HG03196 (cell line): ENCODE measurements around the gene CUL7.
A peak's percentile ranks its signal among the peaks of the same experiment; 100 is the strongest.
"Not testable (repeated sequence)": the region's sequence is repeated elsewhere in the genome, so short reads cannot be mapped to it uniquely, and the experiment has no call there.

ENCODE experiments used
- ATAC-seq: cut with Tn5 transposase; IDR thresholded peaks from one replicate; pipeline ENCODE4 v1.9.1; 2021; ENCODE audit not compliant: unreplicated experiment

The CUL7 gene

GRCh38 chr6:43050981-43051380 lies 2.7 kb downstream of the CUL7 start:
- ATAC-seq = no peak

- no peak for ATAC-seq
Measured at GRCh38 chr6:43047998-43048397, 5.7 kb downstream of the CUL7 start.

- no peak for ATAC-seq
Measured at GRCh38 chr6:43045371-43045930, 8.2 kb downstream of the CUL7 start.

GRCh38 chr6:43043310-43043709 lies 10.3 kb downstream of the CUL7 start:
- ATAC-seq = no peak

GRCh38 chr6:43041475-43041874 lies 12.2 kb downstream of the CUL7 start:
- ATAC-seq = not testable (repeated sequence)

- ATAC-seq = no peak
Measured at GRCh38 chr6:43040542-43041257, 13.0 kb downstream of the CUL7 start.

GRCh38 chr6:43038727-43039126 lies 14.9 kb downstream of the CUL7 start:
- ATAC-seq = no peak

GRCh38 chr6:43037706-43038105 lies 15.9 kb downstream of the CUL7 start:
- ATAC-seq = no peak

- ATAC-seq = no peak
Measured at GRCh38 chr6:43037197-43037596, 16.5 kb downstream of the CUL7 start.

- no peak for ATAC-seq
Measured at GRCh38 chr6:43036712-43037111, 16.9 kb downstream of the CUL7 start.

- no peak for ATAC-seq
Measured at GRCh38 chr6:43035495-43036194, 18.0 kb downstream of the CUL7 start.

GRCh38 chr6:43034190-43034525 lies 19.5 kb downstream of the CUL7 start:
- no peak for ATAC-seq

GRCh38 chr6:43033496-43034189 lies 20.0 kb downstream of the CUL7 start:
- no peak for ATAC-seq

GRCh38 chr6:43032326-43032725 lies 21.3 kb downstream of the CUL7 start:
- no peak for ATAC-seq

GRCh38 chr6:43029120-43029519 lies 24.5 kb downstream of the CUL7 start:
- no peak for ATAC-seq

- no peak for ATAC-seq
Measured at GRCh38 chr6:43026365-43026764, 27.3 kb downstream of the CUL7 start.

- no peak for ATAC-seq
Measured at GRCh38 chr6:43024436-43024835, 29.2 kb downstream of the CUL7 start.

GRCh38 chr6:43021270-43022047 lies 32.2 kb downstream of the CUL7 start, which contains the start of gene RRP36:
RRP36 (plus strand) TSS chr6:43021623; CDS start chr6:43021655, 32 bp downstream.
- peak; percentile 62 for ATAC-seq

- no peak for ATAC-seq
Measured at GRCh38 chr6:43020847-43021246, 32.8 kb downstream of the CUL7 start.

- no peak for ATAC-seq
Measured at GRCh38 chr6:43020052-43020705, 33.5 kb downstream of the CUL7 start.
